GM12892 (cell line): Measurements from ENCODE around the gene CNOT4.

ENCODE experiments used
- POLR2A ChIP-seq: IDR thresholded peaks from 2 replicates; pipeline ENCODE4 v1.6.1; 2011; ENCODE audit warnings: low read depth, low read length, control low read depth
- POLR2AphosphoS5 ChIP-seq: IDR thresholded peaks from 2 replicates; pipeline ENCODE4 v1.6.1; 2011; ENCODE audit warnings: low read depth, low read length, control low read depth
- TAF1 ChIP-seq: IDR thresholded peaks from 2 replicates; pipeline ENCODE4 v1.6.1; 2011; ENCODE audit warnings: low read depth, mild to moderate bottlenecking, control low read depth, low read length, borderline replicate concordance

- TF ChIP-seq POLR2A: no peak
- no peak for TF ChIP-seq POLR2AphosphoS5
- no peak for TF ChIP-seq TAF1
Measured at GRCh38 chr7:135407884-135408283, 102.0 kb downstream of the CNOT4 start.
